NCI-H1436 treated with DMSO at 0.1 percent for 48 hours (cell line): ENCODE results near the gene SLC6A9.

Source experiments
- DNase-seq: peaks from one replicate; lab custom pipeline; 2025; lab: John Stamatoyannopoulos, UW

SLC6A9 gene

DNA sequence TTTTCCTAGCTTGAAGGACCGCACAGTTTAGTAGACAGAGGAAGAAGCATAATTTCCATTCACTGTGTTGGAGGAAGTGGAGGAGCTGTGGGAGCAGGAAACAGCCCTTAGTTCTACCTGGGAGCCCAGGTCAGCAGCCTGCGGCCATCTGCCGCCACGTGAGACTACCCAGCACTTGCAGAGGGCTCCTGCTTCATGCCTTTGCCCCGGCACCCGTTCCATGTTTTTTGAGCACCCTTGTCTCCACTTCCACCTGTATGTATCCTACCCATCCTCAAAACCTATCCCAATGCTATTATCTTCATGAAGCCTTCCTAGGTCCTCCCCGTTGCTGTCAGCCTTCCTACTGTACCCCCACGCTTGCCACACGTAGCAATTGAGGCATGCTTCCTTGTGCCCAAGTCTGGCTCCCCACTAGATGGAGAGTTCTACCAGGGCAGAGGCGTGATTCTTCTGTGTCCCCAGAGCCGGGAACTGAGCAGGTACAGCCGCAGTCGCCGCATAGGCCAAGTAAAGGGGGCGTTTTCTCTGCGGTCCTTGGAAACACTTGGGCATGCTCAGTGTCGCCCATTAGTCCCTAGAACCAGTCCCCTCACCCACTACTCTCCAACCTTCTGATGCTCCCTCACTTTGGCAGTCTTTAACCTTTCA lies 1.9 kb downstream of the SLC6A9 start:
- no peak for DNase-seq

DNA sequence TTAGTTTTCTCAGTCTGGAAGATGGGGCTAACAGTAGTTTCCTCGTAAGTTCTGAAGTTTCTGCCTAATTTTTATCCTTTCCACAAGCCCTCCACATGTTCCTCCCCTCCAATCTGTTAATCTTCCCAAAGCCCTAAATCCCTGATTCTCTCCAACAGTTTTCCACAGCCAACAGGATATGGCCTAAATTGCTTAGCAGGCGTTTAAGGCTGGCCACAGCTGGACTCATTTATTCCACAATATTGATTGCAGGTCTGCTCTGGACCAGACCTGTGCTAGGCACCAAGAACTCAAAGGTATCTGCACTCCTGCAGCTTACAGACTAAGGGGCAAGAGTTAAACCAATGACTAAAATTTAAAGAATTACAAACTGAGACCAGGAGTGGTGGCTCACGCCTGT lies 3.9 kb downstream of the SLC6A9 start:
- DNase-seq: no peak

DNA sequence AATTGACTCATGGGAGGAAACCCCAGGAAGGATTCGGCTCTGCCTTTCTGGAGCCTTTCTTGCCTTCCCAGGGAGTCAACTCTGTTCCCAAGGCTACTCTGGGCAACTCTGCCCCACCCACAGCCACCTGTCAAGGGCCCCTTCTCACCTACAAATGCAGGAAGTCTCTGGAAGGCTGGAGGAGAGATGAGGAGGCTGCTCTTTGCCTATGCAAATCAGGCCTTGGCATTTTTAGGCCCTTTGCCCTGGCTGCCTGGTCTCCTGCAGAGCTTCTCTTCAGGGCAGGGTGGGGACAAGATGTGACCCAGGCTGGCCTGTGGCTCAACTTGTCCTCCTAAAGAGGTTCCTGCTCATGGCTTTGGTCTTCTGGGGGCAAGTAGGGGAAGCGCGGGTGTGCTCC lies 5.4 kb downstream of the SLC6A9 start:
- no peak for DNase-seq

DNA sequence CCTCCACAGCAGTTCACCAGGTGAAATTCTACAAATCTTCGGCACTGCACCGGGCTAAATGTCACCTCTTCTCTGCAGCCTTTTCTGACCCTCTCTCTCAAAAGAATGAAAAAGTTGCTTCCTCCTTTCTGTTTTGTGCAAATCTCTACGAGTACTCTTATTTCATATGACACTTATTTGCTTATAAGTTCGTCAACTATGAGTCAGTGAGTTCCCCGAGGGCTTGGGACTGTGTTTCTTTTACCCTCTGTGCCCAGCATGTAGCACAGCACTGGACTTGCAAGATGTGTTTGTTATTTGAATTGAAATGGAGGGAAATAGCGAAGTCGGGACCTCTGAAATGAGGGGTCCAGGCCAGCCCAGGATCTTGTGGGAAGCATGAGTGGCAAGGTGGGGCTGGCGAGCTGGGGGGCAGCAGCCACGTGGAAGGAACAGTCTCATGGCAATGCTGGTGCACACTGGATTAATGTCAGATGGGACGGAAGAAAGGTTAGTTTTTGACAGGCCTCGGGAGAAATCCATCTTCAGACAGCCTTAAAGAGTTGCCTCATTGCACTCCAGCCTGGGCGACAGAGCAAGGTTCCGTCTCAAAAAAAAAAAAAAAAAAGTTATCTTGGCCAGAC lies 6.2 kb downstream of the SLC6A9 start:
- DNase-seq: no peak

DNA sequence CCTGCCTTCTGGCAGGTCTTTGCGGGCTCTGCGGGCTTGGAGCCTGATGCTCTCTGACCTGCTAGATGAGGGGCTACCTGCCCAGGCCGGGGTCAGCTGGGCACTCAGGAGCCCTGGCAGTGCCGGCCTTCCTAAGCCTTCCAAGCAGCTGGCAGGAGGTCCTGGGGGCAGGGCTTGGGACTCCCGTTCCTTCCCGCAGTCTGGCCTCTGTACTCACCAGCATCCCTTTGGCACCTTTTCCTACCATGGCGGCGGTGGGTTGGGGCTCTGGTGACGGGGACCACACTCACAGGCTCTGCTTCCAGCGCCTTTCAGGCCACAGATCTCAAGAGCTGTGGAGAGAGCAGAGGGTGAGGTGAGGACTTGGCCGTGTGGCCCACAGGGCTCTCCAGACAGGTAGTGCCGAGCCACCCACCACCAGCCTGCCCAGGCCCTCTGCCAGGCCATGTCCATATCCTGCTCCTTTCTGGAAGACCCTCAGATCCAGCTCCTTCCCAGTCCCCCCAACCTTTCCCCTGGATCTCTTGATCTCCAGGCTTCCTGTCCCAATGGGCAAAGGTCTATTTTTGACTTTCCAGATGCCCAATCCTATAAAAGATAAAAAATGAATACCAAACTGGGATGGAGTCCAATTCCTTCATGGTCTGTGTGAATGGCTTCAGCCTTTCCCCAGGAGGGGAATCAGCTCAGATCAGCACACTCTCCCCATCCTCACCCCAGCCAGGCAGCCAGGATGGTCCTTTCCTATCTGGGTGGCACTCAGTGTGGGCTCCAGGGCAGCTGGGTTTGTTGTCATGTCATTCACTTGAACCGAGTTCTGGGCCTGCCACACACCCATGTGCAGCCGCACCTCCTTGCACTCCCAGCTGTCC lies 7.0 kb downstream of the SLC6A9 start:
- no peak for DNase-seq

DNA sequence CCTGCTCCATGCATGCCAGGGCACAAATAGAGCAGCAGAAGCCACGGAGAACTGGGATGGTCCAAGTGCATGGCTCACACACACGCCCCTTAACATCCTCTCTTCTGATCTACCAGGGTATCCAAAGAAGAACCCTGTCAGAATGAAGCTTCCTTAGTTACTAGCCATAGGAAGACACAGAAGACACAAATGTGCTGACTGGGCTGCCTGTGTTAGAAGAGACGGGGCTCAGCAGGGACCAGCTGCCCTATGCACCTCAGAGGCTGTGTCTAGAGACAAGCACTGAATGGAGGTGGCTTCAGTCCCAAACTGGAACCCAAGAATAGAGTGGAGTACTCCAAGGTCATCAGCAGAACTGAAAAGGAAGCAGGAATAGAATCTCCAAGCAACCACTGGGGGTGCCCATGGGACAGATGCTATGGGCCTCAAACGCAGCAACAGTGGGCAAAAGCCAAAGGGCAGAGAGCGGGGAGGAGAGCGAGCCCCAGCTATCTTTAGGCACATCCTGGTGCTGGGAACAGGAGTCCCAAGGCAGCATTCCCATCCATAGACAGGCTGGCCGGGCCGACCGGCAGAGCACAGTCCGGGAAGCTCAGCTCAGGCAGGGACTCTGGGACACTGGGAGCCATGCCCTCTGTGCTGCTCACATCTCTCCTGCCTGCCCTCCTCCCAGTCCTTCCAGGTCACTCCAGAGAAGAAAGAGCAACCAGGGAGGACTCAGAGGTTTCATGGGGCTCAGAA lies 9.5 kb downstream of the SLC6A9 start:
- no peak for DNase-seq

DNA sequence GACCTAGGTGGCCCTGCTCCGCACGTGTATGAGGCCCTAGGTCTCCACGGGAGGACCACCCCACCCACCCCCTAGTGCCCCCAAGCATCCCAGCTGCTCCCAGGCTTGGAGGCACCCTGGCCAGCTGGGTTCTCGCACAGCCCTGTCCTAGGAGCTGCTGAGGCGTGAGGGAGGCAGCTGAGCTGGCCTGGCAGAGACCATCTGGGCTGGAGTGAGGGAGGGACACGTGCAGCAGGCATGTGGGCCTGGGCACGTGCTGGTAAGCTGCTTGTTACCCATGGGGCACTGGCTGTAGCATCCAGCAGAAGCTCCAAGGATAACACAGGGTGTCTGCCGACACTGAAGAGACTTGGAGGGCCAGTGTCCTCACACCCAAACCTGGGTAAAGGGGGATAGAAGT lies 10.1 kb downstream of the SLC6A9 start:
- DNase-seq: no peak

DNA sequence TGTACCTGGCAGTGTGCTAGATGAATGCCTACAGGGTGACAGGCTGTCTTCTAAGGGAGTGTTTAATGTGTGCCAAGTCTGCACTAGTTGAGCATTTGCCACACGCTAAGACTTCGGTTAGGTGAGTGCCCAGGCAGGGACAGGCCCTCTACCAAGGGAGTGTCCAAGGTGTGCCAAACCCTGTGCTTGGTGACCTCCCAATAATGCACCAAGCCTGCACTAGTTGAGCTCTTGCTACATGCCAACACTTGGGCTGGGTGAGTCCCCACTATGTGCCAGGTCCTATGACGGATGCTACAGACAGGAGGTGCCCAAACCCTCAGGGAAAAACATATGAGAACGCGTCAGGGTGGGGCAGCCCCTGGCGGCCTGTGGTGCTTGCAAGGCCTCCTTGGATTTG lies 10.8 kb downstream of the SLC6A9 start:
- DNase-seq: no peak

DNA sequence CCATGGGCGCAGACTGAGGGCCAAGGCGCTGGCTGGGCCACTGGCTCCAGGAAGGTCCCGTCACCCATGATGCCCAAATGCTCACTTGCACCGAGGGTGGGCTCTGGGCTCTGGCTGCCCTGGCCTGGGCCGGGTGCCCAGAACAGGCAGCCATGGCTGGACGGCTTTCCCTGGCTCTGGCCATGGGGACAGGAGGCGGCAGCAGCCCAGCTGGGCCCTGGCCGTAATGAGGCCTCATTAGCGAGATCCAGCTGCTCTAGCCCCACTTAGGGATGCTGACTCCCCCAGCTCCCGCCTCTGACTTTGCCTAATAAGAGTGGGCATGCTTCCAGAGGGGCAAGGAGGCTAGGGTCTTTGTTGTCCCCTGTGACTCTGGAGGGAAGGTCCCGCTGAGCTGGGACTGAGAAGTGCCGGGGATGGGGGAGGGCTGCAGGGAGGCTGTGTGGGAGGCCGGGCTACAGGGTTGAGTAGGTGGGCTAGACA lies 11.8 kb downstream of the SLC6A9 start:
- no peak for DNase-seq

DNA sequence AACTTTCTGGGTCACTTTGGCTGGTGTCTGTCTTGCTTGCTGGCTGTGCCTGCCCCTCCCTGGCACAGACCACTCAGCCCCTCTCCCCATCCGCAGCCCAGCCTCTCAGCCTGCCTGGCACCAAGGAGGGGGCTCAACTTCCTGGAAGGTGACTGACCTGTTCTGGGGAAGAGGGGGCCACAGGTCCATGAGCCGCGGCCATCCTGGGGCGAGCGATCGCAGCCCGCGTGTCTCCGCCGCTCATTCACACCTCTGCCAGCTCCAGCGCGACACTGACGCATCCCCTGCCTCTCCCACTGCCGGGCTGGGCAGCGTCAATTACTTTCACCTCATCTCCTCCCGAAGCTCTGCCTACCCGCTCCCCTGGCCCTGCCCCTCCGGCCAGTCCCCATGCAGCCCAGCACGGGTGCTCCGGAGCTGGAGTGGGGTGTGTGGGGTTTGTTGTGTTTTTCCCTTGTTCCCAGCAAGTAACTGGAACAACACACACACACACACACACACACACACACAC lies 14.3 kb downstream of the SLC6A9 start:
- no peak for DNase-seq

DNA sequence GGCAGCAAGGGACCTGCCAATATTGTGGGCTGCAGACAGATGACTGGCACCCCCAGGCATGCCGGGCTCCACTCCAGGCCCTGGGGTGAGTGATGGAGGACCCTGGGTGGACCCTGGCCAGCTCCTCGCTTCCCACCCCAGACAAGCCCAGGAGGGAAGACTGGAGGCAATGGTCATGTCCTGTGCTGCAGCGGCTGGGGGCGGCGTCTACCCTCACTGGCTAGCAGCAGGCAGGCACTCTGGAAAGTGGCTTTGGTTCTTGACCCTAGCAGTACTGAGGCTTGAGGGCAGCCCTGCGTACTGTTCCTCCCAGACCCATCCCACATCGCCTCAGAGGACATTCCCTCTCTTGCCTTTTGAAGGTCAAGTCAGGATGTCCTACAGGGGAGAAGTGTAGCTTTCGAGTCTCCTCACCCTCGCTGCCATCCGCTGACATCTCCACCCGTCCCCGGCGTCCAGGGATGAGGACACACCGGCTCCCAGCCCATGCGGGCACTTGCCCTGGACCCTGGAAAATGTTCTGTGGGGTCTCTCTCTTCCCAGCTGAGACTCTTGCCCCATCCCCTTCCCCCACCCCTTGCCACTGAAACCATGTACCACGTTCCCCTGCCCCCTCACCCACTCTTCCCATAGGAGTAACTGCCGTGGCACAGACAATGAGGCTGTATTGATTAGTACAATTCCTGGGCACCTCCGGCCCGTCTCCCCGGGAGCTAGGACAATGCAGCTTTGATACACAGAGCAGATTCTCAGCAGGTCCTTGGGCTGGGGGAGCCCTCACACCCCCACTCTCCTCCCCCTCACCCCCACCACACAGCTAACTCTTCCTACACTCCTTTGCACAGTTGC lies 15.0 kb downstream of the SLC6A9 start:
- DNase-seq: no peak

DNA sequence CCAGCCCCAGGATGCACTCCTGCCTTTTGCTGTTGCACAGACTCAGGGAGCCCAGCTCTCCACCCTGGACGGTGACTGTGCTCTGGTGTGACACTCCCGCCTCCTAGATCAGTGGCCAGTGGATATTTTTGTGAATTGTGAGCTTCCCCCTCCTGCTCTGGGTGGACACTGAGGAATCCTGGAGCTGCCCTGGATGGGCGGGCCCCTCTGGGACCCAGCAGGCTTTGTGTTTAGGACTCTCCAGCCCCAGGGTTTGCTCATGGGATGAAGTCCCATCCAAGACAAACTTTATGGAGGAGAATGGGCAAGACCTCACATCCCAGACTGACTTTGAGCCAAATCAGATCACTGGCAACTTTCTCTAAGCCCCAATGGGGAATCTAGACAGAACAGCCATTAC lies 16.1 kb downstream of the SLC6A9 start:
- no peak for DNase-seq

DNA sequence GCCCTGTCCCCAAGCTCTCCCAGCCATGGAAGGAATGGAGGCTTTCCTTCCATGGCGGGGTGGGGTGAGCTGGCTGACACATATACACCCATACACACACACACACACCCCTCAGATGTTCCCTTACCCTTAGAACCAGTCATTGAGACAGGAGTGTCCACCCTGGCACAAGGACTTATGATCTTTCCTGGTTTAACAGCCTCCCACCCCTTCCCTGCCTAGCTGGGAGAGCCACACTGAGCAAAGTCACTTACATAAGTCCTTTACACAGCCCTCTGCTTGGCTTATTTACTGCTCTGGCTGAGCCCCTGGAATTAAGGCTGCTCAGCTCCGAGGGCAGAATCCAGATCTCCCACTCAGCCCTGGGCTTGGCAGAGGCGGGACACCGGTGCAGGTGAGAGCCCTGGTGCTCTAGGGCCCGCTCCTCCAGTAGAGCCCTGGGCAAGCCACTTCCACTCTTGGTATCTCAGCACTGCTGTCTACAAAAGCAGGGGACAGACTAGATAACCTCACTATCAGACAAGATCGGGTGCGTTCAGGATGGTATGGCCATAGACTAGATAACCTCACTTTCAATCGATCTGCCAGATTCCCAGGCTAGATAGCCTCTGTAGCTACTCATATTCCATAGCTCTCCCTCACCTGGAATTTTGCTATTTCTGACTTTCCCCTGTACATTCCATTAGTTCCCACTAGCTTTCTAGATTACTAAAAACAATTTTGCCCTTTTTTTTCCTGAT lies 16.7 kb downstream of the SLC6A9 start:
- no peak for DNase-seq

DNA sequence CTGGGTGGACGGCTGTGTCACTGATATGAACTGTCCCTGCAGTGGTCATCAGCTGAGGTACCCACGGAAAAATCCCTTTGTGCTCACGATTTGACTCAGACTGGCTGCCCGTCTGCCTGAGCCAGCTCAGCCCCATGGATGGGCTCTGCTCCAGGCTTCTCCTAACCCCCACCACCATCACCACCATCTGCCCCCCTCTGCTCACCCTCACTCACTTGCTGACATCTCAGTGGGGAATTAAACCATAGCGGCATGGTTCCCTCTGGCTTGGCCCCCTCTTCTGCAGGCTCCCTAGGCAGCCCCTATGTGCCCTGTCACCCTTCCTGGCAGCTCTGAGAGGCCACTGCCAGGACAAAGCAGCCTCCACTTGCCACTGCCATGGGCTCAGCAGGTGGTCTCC lies 17.3 kb downstream of the SLC6A9 start:
- DNase-seq: no peak

DNA sequence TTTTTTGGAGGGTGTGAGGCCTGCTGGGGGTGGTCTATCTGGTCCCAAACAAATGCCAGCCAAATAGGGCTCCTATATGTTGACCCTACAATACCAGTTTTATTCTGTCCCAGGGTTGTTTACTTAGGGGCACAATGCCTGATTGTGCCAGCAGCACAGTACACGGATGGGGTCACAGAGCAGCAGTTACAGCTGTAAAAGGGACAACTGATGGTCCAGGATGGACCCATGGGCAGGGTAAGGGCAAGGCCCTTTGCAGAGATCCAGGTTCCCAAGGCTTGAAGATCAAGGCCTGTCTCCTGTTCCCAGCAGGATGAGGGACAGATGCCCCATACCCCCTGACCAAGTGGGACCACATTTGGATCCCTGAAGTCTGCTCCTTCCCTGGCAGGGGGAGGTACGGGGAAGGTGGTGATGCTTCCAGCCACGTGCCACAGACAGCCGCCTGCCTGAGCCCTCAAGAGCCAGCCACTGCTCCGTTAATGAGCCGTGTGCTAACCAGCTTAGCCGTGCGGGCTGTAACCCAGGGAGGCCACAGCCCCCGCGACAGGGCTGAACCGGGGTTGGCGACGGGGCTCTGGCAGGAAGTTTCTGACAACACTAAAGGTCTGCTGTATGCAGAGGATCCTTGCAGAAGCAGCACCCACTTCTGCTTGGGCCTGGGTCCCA lies 18.2 kb downstream of the SLC6A9 start:
- DNase-seq: no peak

DNA sequence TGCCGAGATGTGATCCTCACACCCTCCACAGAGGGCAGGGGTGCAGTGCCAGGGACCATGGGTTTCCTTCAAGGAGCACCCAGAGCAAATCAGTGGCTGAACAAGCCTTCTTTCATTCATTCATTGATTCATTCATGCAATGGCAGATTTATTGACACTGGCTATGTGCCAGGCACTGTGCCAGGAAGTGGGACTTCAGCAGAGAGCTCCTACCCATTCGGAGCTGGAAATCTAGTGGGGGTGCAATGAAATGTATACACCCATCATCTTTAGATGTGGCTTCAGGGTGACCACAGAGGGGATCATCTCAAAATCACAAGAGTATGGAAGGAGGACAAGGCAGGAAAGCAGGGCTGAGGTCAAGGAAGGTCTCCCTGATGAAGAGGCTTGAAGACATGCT lies 18.9 kb downstream of the SLC6A9 start:
- DNase-seq: no peak

DNA sequence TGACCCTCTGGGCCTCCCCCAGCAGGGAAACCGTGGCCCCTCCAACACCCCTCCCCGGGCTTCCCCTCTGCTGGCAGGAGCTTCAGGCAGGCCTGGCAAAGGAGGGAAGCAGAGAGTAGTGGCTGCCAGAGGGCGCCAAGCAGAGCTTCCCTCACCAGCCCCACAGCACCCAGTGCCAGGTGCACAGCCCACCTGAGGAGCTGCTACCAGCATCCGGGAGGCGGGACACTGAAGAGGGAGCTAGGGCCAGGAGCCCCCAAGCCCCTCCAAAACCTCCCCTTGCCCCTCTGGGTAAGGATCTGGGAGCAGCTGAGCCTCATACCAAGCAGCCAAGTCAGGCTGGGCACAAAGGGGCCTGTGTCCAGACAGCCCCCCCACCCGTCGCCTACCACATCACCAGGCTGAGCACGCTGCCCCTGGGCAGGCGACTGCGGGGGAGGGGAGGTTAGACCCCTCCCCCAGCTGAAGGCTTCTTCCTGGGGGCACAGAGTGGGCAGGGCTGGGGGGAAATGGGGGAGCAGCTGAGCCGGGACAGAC lies 20.3 kb downstream of the SLC6A9 start:
- no peak for DNase-seq

DNA sequence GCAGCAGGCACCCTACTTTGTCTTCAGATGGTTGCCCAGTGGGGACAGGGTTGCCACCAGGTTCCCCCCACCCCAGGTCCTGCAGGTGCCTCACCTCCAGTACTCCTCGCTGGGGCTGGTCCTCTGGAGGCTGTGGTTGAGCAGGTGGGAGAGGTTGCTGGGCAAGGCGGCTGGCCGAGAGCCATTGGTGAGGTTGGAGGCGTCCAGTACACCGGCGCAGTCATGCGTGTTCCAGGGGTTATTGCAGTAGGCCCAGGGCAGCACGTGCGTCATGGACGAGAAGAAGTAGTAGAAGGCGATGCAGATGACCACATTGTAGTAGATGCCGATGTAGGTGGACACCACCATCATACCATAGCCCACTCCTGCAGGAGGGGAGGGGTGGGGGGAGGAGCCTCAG lies 23.0 kb downstream of the SLC6A9 start:
- DNase-seq: no peak

DNA sequence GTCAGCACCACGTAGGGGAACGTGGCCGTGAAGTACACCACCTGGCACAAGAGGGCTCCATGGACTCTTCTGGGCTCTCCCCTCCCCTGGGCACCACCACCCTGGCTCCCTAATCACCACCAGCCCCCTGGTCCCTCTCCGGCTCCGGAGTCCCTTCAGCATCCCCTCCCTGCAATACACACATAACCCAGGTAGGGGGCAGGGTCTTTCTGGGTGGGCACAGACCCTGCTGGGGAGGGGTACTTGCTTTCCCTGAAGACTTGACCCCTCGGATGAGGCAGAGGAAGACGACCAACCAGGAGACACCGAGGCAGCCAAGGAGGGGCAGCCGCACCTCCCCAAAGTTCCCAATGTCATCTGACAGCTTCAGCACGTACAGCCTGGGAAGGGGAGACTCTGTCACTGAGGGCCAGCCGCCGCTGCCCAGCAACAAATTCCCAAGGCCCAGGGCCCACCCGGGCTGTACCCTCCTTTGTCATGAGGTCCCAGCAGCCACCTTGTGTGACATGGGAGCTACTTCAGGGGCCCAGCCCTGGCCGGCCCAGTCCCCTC lies 28.6 kb downstream of the SLC6A9 start:
- no peak for DNase-seq
